GM04504 (cell line): ENCODE measurements around the gene SLC43A2.
"Not testable (repeated sequence)": the region's sequence is repeated elsewhere in the genome, so short reads cannot be mapped to it uniquely, and the experiment has no call there.

Experiments
- DNase-seq: peaks from one replicate; pipeline ENCODE4 v3.0.0-alpha.2; 2012; ENCODE audit warnings: low read depth

Gene SLC43A2

GRCh38 chr17:1590029-1590746 is 38.4 kb downstream of the SLC43A2 start:
- peak; percentile 66 for DNase-seq

- DNase-seq: peak; percentile 4
Observed at GRCh38 chr17:1588821-1589585, 39.6 kb downstream of the SLC43A2 start.

- no peak for DNase-seq
Observed at GRCh38 chr17:1584167-1584566, 44.5 kb downstream of the SLC43A2 start.

GRCh38 chr17:1583556-1583955 is 45.1 kb downstream of the SLC43A2 start:
- no peak for DNase-seq

GRCh38 chr17:1582374-1582773 is 46.3 kb downstream of the SLC43A2 start:
- DNase-seq: no peak

- DNase-seq: no peak
Observed at GRCh38 chr17:1580979-1581676, 47.5 kb downstream of the SLC43A2 start.

- DNase-seq: no peak
Observed at GRCh38 chr17:1578029-1578428, 50.6 kb downstream of the SLC43A2 start.

GRCh38 chr17:1577583-1578013 is 51.0 kb downstream of the SLC43A2 start:
- no peak for DNase-seq

- peak; percentile 85 for DNase-seq
Observed at GRCh38 chr17:1577182-1577581, 51.5 kb downstream of the SLC43A2 start.

- no peak for DNase-seq
Observed at GRCh38 chr17:1576500-1576899, 52.1 kb downstream of the SLC43A2 start.

- DNase-seq: no peak
Observed at GRCh38 chr17:1574697-1575471, 53.8 kb downstream of the SLC43A2 start.

GRCh38 chr17:1573932-1574696 is 54.5 kb downstream of the SLC43A2 start:
- DNase-seq: peak; percentile 46

GRCh38 chr17:1572646-1573045 is 56.0 kb downstream of the SLC43A2 start:
- DNase-seq: not testable (repeated sequence)

GRCh38 chr17:1571341-1571704 is 57.3 kb downstream of the SLC43A2 start:
- DNase-seq: no peak

GRCh38 chr17:1568950-1569810 is 59.5 kb downstream of the SLC43A2 start:
- DNase-seq: no peak

GRCh38 chr17:1566505-1567199 is 62.0 kb downstream of the SLC43A2 start:
- DNase-seq: no peak

- no peak for DNase-seq
Observed at GRCh38 chr17:1565877-1566276, 62.8 kb downstream of the SLC43A2 start.

GRCh38 chr17:1563786-1564613 is 64.6 kb downstream of the SLC43A2 start:
- DNase-seq: no peak

GRCh38 chr17:1563471-1563785 is 65.2 kb downstream of the SLC43A2 start:
- not testable (repeated sequence) for DNase-seq
